CD4-positive, alpha-beta T cell (primary cell): Measurements from ENCODE around the gene SLC7A11. TPM values are rescaled to one million over a fixed set of nuclear protein-coding genes. Genes with fewer than 3 reads are reported as not detected.

Experiments
- ATAC-seq: fragments of 200-7000 bp; cut with Tn5 transposase; one replicate; pipeline ENCODE4 v1.10.0; 2022; ENCODE audit warnings: mild to moderate bottlenecking; ENCODE audit not compliant: poor library complexity
- CTCF ChIA-PET: fragments of 350-600 bp; sonication (Branson Sonifier 250); formaldehyde crosslinking; loops from one replicate; lab custom pipeline; 2021; ENCODE audit warnings: antibody characterized with exemption, inconsistent platforms; lab: Charles Lee
- POLR2A ChIA-PET: fragments of 350-600 bp; sonication (Branson Sonifier 250); formaldehyde crosslinking; loops from one replicate; lab custom pipeline; 2021; ENCODE audit warnings: antibody characterized with exemption, inconsistent platforms; lab: Charles Lee
- DNase-seq, 14 experiments: peaks; one replicate each; pipeline ENCODE4 v3.0.0-alpha.2; 2013 to 2020; ENCODE audit warnings: mixed read lengths in 2 of 14
- H3K27ac ChIP-seq, 2 donors: one replicate each; pipeline versions ENCODE4 v1.5.1 to v1.7.0; 2013; ENCODE audit warnings: low read length in 2 of 2, low read depth in 1 of 2, mild to moderate bottlenecking in 1 of 2
- H3K27me3 ChIP-seq, 2 experiments: 1 replicate in 1 of 2; 2 replicates in 1 of 2; pipeline versions ENCODE4 v1.6.1 to v1.7.0; 2013; ENCODE audit warnings: low read length in 2 of 2, control low read depth in 1 of 2, mild to moderate bottlenecking in 1 of 2, moderate library complexity in 1 of 2; ENCODE audit not compliant: insufficient read depth in 2 of 2, control insufficient read depth in 1 of 2
- H3K36me3 ChIP-seq: one replicate; pipeline ENCODE4 v1.6.1; 2013; ENCODE audit warnings: low read length, control low read depth; ENCODE audit not compliant: insufficient read depth
- H3K4me1 ChIP-seq: one replicate; pipeline ENCODE4 v1.6.1; 2013; ENCODE audit warnings: low read length, control low read depth; ENCODE audit not compliant: insufficient read depth
- H3K4me3 ChIP-seq: one replicate; pipeline ENCODE4 v1.5.1; 2013; ENCODE audit warnings: mild to moderate bottlenecking, low read length, moderate library complexity
- H3K9me3 ChIP-seq, 2 experiments: 1 replicate in 1 of 2; 2 replicates in 1 of 2; pipeline versions ENCODE4 v1.6.1 to v1.7.0; 2013; ENCODE audit warnings: low read length in 2 of 2, mild to moderate bottlenecking in 2 of 2, control low read depth in 1 of 2, moderate library complexity in 1 of 2; ENCODE audit not compliant: control insufficient read depth in 1 of 2, insufficient read depth in 1 of 2
- H3K27ac Mint-ChIP-seq: one replicate; pipeline ENCODE4 v1.8.0; 2020; ENCODE audit warnings: mixed read lengths
- H3K27me3 Mint-ChIP-seq: one replicate; pipeline ENCODE4 v1.8.0; 2021; ENCODE audit warnings: mixed read lengths
- H3K36me3 Mint-ChIP-seq: one replicate; pipeline ENCODE4 v1.8.0; 2021; ENCODE audit warnings: low read depth, mixed read lengths
- H3K4me1 Mint-ChIP-seq: one replicate; pipeline ENCODE4 v1.8.0; 2021; ENCODE audit warnings: low read depth, mixed read lengths
- H3K4me3 Mint-ChIP-seq: one replicate; pipeline ENCODE4 v1.8.0; 2020; ENCODE audit warnings: mild to moderate bottlenecking, mixed read lengths
- H3K9me3 Mint-ChIP-seq: one replicate; pipeline ENCODE4 v1.8.0; 2020; ENCODE audit warnings: mixed read lengths
- CTCF ChIP-seq: fragments of 200-600 bp; IDR thresholded peaks from one replicate; pipeline ENCODE4 v1.8.0; 2022; ENCODE audit warnings: antibody characterized with exemption, mild to moderate bottlenecking
- intact Hi-C, 2 experiments: fragments of 100-400 bp; cut with DNase I in 1 of 2; cut with micrococcal nuclease in 1 of 2; formaldehyde crosslinking; loops; one replicate each; pipeline versions ENCODE4 v1.15.1 to v1.9.0; 2023 to 2025; cut with DNase I, micrococcal nuclease
- total RNA-seq, 174 experiments: library from RNA in 2 of 174; stranded (reverse) in 2 of 174; gene quantifications; one replicate each; pipeline ENCODE4 v1.2.3 and lab custom pipeline; 2021 to 2026

SLC7A11 gene
- total RNA-seq, 2 experiments from 2014 or later, result 0.03 TPM; not detected in 1

- H3K9me3 ChIP-seq, result peaks cover 0 to 3% of the 10 kb centered on the region in 2 experiments
- ATAC-seq (no peak), DNase-seq (no peak)
- ChIA-PET POLR2A (no interaction called here), CTCF (no interaction called here)
- no peaks in the 10 kb centered on the region for H3K36me3 Mint-ChIP-seq
- no peak overlapping the region for H3K27ac ChIP-seq
- H3K9me3 Mint-ChIP-seq, result no peaks in the 10 kb centered on the region
- H3K4me3 ChIP-seq, result no peak overlapping the region
- H3K4me1 Mint-ChIP-seq, result no peaks in the 10 kb centered on the region
- no peaks in the 10 kb centered on the region for H3K4me1 ChIP-seq
- intact Hi-C loops, result no loop called here
- H3K36me3 ChIP-seq, result no peaks in the 10 kb centered on the region
- H3K27ac Mint-ChIP-seq, result no peak overlapping the region
- no peaks in the 10 kb centered on the region for H3K27me3 ChIP-seq
- no peak overlapping the region for H3K4me3 Mint-ChIP-seq
- TF ChIP-seq CTCF, result no peak
- H3K27me3 Mint-ChIP-seq, result no peaks in the 10 kb centered on the region
Measured at GRCh38 chr4:138262030-138262429, 19.9 kb upstream of the SLC7A11 start.

GRCh38 chr4:138259824-138260223 lies 17.7 kb upstream of the SLC7A11 start:
- Mint-ChIP-seq H3K4me3 (no peak overlapping the region), H3K27me3 (no peaks in the 10 kb centered on the region), H3K27ac (no peak overlapping the region), H3K9me3 (no peaks in the 10 kb centered on the region), H3K36me3 (no peaks in the 10 kb centered on the region), H3K4me1 (no peaks in the 10 kb centered on the region)
- Histone ChIP-seq H3K27ac (no peak overlapping the region), H3K4me3 (no peak overlapping the region), H3K27me3 (no peaks in the 10 kb centered on the region), H3K4me1 (no peaks in the 10 kb centered on the region), H3K36me3 (no peaks in the 10 kb centered on the region), H3K9me3 (peaks cover 0 to 5% of the 10 kb centered on the region in 2 experiments)
- intact Hi-C loops, result no loop called here
- DNase-seq (no peak), ATAC-seq (no peak)
- no peak for TF ChIP-seq CTCF
- ChIA-PET POLR2A (no interaction called here), CTCF (no interaction called here)

GRCh38 chr4:138259271-138259670 lies 17.1 kb upstream of the SLC7A11 start:
- no peaks in the 10 kb centered on the region for H3K36me3 ChIP-seq
- no peak overlapping the region for H3K27ac Mint-ChIP-seq
- intact Hi-C loops, result no loop called here
- POLR2A ChIA-PET, result no interaction called here
- no peak for ATAC-seq
- no peak overlapping the region for H3K27ac ChIP-seq
- no peaks in the 10 kb centered on the region for H3K9me3 Mint-ChIP-seq
- no peaks in the 10 kb centered on the region for H3K36me3 Mint-ChIP-seq
- CTCF ChIA-PET, result no interaction called here
- no peak for TF ChIP-seq CTCF
- no peak for DNase-seq
- peaks cover 0 to 5% of the 10 kb centered on the region in 2 experiments for H3K9me3 ChIP-seq
- no peaks in the 10 kb centered on the region for H3K4me1 Mint-ChIP-seq
- H3K4me1 ChIP-seq, result no peaks in the 10 kb centered on the region
- no peaks in the 10 kb centered on the region for H3K27me3 ChIP-seq
- H3K4me3 ChIP-seq, result no peak overlapping the region
- no peaks in the 10 kb centered on the region for H3K27me3 Mint-ChIP-seq
- no peak overlapping the region for H3K4me3 Mint-ChIP-seq
